Measurements from ENCODE around the gene DRAM2. TPM values are rescaled to one million over a fixed set of nuclear protein-coding genes. Genes with fewer than 3 reads are reported as not detected.

Gene DRAM2
- total and polyA plus RNA-seq, 2 of the 4 experiments (the other 2 are of a cell fraction): 31.4 to 66.3 TPM

- BruUV-seq (replicated peaks): no TSS peak
- no peak overlapping the region for H3K4me3 ChIP-seq (ENCODE audit: insufficient read depth, low read depth, low read length)
- no peak for DNase-seq
- no peak overlapping the region for H3K14ac ChIP-seq (replicated peaks; ENCODE audit: low read depth, low read length)
- no peak overlapping the region for H4K91ac ChIP-seq (ENCODE audit: insufficient read depth, low read depth, low read length)
- no peak overlapping the region for H3K4me2 ChIP-seq (ENCODE audit: low read depth, low read length)
- H2AK5ac ChIP-seq (ENCODE audit: low read depth, low read length): no peak overlapping the region
- H3K9ac ChIP-seq (ENCODE audit: low read depth, low read length): no peak overlapping the region
- intact Hi-C loops (cut with micrococcal nuclease): no loop called here
- H4K5ac ChIP-seq (ENCODE audit: low read depth, low read length): no peak overlapping the region
- TF ChIP-seq RFX5 (IDR thresholded peaks at IDR 0.05; ENCODE audit: low read depth, low read length): no peak
- TF ChIP-seq RAD21 (IDR thresholded peaks at IDR 0.05; ENCODE audit: low read length): no peak
- TF ChIP-seq ELK1 (IDR thresholded peaks at IDR 0.05; ENCODE audit: borderline replicate concordance, low read depth, low read length): no peak
- TF ChIP-seq CHD1 (IDR thresholded peaks at IDR 0.05; ENCODE audit: low read depth, low read length): no peak
- TF ChIP-seq POLR2A (IDR thresholded peaks at IDR 0.05; ENCODE audit: low read depth, low read length): no peak
- no peak for TF ChIP-seq MAFK (IDR thresholded peaks at IDR 0.05; ENCODE audit: low read depth, low read length)
- ChIA-PET POLR2A (ENCODE audit: unreplicated experiment) (no interaction called here), CTCF (no interaction called here)
- H3K36me3 ChIP-seq (ENCODE audit: control insufficient read depth, insufficient read depth, low read length): no peaks in the 10 kb centered on the region
- no peaks in the 10 kb centered on the region for H4K20me1 ChIP-seq (ENCODE audit: insufficient read depth, low read length)
- no peak overlapping the region for H3K4ac ChIP-seq (ENCODE audit: low read depth, low read length)
- no peak for ATAC-seq (ENCODE audit: low read depth)
- H3K4me1 ChIP-seq (ENCODE audit: control insufficient read depth, insufficient read depth, low read length): no peaks in the 10 kb centered on the region
- no peak overlapping the region for H3K23ac ChIP-seq (ENCODE audit: low read depth, low read length)
- dilution Hi-C loops (cut with HindIII; ENCODE audit: low sequenced_read_pairs, unreplicated experiment): no loop called here
- peaks cover 1% of the 10 kb centered on the region; the same call in 1 of the 2 replicates for H3K9me3 ChIP-seq (ENCODE audit: control insufficient read depth, insufficient read depth, low read length)
- H2BK120ac ChIP-seq (ENCODE audit: low read depth, low read length): no peak overlapping the region
- no peaks in the 10 kb centered on the region for H3K79me1 ChIP-seq (ENCODE audit: low read depth in 1 of 2, low read length in 2 of 2)
- H2BK15ac ChIP-seq (ENCODE audit: low read depth, low read length): no peak overlapping the region
- no peak overlapping the region for H2AK9ac ChIP-seq (replicated peaks; ENCODE audit: low read depth, low read length, poor library complexity)
- H3K9me1 ChIP-seq (ENCODE audit: insufficient read depth, low read length): no peaks in the 10 kb centered on the region
- 36% methylated on average over 2 of the region's 2 CpGs; no CpG with 5 or more reads in 1 of the 2 experiments for WGBS, 2 experiments (ENCODE audit: extremely low coverage in 2 of 2, insufficient read length in 1 of 2)
- no peak overlapping the region for H3K18ac ChIP-seq (ENCODE audit: low read depth, low read length)
- in situ Hi-C loops (cut with MboI; ENCODE audit: low sequenced_read_pairs): no loop called here
- H2AFZ ChIP-seq (replicated peaks; ENCODE audit: low read length, poor library complexity): no peak overlapping the region
- no peak overlapping the region for H4K8ac ChIP-seq (ENCODE audit: low read depth in 2 of 2, low read length in 2 of 2)
- H3K56ac ChIP-seq (ENCODE audit: extremely low read depth, insufficient read depth, low read length): no peak overlapping the region
- no peak overlapping the region for H2BK5ac ChIP-seq (ENCODE audit: low read depth, low read length, poor library complexity, severe bottlenecking)
- no peak overlapping the region for H3K27ac ChIP-seq (ENCODE audit: insufficient read depth, low read length)
- H2BK20ac ChIP-seq (ENCODE audit: low read depth, low read length): no peak overlapping the region
- H3K27me3 ChIP-seq (ENCODE audit: control insufficient read depth, insufficient read depth, low read length): no peaks in the 10 kb centered on the region
Measured at GRCh38 chr1:111084999-111085398, 54.9 kb downstream of the DRAM2 start.
